GM21515 (cell line): ENCODE results near the gene RPL10L.

Experiments used
- ATAC-seq: cut with Tn5 transposase; IDR thresholded peaks from one replicate; pipeline ENCODE4 v1.9.1; 2021; ENCODE audit not compliant: unreplicated experiment

RPL10L gene

GRCh38 chr14:46651526-46652144 lies at the start of gene RPL10L:
TSS of gene RPL10L (minus strand) at chr14:46651781. CDS start at chr14:46651736, 45 bp downstream.
- no peak for ATAC-seq

- no peak for ATAC-seq
Observed at GRCh38 chr14:46691819-46692218, 40.2 kb upstream of the RPL10L start.

GRCh38 chr14:46686652-46687051 lies 35.1 kb upstream of the RPL10L start:
- no peak for ATAC-seq

GRCh38 chr14:46672128-46672527 lies 20.5 kb upstream of the RPL10L start:
- ATAC-seq: no peak

GRCh38 chr14:46663382-46663781 lies 11.8 kb upstream of the RPL10L start:
- ATAC-seq: no peak

GRCh38 chr14:46661728-46662127 lies 10.1 kb upstream of the RPL10L start:
- no peak for ATAC-seq

GRCh38 chr14:46653031-46653755 lies 1.6 kb upstream of the RPL10L start:
- ATAC-seq: no peak

GRCh38 chr14:46646796-46647195 lies 4.8 kb downstream of the RPL10L start:
- ATAC-seq: no peak

GRCh38 chr14:46626876-46627275 lies 24.7 kb downstream of the RPL10L start:
- no peak for ATAC-seq
